SIG-M5 treated with dmso at 0.1 percent for 504 hours (cell line): ENCODE results near the gene GRID1.
"Not testable (repeated sequence)": the region's sequence is repeated elsewhere in the genome, so short reads cannot be mapped to it uniquely, and the experiment has no call there.

ENCODE experiments used
- DNase-seq: peaks from one replicate; lab custom pipeline; 2025; ENCODE audit not compliant: unreplicated experiment; lab: John Stamatoyannopoulos, UW

GRID1 gene

GRCh38 chr10:86392723-86393094 is 26.1 kb upstream of the GRID1 start:
- no peak for DNase-seq

DNA sequence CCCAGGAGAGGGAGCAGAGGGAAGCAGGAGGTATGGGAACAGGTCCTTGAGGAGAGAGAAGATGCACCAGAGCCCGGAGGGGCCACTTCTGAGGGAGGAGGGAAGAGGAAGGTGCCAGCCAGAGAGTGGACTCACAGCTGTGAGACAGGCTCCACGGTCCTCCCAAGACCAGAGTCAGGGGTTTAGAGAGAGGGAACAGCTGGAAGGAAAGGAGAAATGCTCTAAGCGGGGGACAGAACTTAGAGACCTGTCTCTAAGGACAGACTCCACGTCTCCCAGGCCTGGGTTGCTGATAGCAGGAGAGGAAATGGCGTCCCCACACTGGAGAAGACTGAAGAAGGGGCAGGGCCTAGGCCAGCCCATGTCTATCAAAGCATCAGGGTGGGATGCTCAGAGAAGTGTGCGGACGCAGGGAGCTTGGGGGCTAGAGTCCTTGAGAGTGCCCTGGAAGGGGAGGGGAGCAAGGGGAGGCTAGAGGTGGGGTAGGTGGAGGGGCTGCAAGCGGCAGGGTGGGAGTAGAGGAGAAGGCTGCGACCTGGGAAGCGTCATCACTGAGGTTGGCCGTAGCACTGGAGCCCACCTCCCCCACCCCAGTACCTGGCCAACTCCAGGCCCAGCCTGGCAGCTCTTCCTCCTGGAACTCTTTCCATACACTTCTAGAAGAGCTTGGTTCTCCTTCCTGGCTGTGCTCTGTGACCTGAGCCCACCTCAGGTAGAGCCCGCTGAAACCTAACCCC is 25.6 kb upstream of the GRID1 start:
- no peak for DNase-seq

GRCh38 chr10:86391236-86391840 is 24.7 kb upstream of the GRID1 start:
- DNase-seq, result no peak

DNA sequence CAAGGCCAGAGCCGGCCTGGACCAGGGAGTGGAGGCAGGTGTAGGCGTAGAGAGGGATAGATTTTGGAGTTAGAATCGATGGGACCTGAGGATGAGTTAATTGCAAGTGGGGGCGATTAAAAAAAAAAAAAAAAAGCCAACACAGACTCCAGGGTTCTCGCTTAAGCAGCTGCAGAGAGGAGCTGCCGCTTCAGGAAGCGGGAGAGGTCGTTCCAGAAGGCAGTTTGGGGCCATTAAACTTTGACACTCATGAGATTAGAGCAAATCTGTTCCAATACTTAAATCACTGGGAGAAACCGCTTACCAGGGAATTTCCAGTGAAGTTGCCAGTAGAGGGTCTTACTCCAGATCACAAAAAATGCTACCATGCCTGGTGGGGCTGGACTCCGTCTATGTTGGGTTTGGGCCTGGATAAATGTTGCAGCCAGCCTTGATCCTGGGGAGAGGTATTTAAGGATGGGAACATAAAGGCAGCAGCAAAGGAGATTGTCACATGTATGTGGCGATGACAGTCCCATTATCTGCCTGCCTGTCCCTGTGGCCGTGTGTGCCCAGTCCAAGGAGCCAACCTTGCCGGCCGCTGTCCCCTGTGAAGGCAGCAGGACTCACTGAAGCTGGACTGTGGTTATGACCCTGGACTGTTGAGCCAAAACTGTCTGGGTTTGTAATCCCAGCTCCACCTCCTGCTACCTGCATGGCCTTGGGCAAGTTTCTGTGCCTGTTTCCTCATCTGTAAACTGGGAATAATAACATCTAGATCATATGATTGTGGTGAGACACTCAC is 23.9 kb upstream of the GRID1 start:
- DNase-seq, result no peak

- no peak for DNase-seq
Observed at GRCh38 chr10:86389441-86390193, 23.0 kb upstream of the GRID1 start.

DNA sequence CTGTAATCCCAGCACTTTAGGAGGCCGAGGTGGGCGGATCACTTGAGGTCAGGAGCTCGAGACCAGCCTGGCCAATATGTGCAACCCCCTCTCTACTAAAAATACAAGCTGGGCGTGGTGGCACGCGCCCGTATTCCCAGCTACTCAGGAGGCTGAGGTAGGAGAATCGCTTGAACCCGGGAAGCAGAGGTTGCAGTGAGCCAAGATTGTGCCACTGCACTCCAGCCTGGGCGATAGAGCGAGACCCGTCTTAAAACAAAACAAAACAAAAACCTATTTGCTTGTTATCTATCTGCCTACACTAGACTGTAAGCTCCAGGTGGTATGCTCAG is 22.5 kb upstream of the GRID1 start:
- DNase-seq, result not testable (repeated sequence)

DNA sequence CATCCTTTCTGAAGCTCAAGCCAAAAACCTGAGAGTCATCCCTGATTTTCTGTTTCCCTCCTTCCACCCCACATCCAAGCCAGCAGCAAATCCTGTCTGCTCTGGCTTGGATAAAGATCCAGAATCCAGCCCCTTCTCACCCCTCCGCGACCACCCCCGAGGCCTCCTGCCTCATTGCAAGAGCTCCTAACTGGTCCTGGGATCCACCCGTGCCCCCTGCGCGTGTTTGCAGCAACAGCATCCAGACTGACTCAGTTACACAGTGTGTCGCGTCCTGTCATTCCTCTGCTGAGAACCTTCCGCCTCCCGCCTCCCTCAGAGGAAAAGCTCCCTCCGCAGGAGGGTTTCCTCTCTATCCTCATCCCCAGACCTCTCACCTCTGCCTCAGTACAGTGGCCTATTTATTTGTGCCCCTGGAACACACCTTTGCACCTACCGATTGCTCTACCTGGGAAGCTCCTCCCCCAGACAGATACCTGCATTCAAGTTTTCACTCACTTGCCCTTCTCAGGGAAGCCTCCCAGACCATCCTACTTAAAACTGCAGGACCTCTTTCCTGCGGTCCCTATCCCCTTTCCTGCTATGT is 21.6 kb upstream of the GRID1 start:
- no peak for DNase-seq

DNA sequence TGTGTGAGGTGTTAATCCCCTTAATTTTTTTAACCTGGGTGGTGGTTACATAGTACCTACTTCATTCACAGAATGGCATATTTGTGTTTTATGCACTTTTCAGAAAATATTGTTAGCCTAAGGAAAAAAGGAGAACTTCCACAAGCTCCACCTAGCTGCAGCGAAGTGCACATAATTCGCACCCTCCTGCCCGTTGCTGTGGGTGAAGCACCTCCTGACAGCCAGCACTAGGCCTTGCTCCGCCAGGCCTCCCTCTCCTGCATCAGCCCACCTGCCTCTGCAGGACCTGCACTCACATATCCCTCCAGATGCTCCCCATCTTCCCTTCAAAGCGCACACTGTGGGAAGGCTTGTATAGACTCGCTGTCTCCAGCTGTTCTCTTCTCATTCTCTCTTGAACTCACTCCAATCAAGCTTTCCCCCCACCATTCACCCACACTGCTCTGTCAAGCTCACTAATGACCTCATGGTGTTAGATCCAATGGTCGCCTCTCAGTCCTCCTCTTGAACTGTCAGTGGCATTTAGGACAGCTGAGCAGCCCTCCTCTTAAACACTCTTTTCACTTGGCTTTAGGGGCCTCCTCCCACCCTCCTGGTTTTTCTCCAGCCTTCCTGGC is 20.7 kb upstream of the GRID1 start:
- DNase-seq, result no peak

DNA sequence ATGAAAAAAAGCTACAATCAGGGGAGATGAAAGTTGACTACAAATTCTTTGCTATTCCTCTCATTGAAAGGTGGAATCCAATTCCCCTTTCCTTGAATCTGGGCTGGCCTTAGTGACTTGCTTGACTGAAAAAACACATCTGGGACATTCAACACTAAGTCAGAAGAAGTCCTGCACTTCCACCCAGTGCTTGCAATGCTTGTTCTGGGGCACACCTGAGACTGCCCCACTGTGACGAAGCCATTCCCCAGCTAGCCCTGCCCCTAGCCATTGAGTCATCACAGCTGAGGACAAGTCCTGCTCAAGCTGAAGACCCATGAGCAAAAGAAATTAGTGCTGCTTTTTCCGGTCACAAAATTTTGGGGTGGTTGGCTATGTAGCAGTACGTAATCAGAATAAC is 19.2 kb upstream of the GRID1 start:
- DNase-seq, result no peak

DNA sequence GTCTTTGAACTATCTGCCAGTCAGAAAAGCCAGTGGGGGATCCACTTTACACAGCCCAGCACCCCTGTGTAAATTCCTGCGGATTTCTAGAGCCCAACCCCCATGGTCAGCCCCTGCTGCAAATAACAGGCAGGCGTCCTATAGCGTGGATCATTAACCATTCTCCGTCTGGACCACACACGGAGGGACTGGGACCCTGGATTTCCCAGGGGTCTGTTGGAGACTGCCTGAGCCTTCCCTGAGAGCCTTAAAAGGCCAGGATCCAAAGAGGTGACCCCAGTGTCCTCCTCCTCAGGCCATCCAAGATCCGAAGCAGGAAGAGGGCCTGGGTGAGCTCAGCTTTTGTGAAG is 11.2 kb upstream of the GRID1 start:
- no peak for DNase-seq

GRCh38 chr10:86376852-86377796 is 10.5 kb upstream of the GRID1 start:
- peak; percentile 35 for DNase-seq

GRCh38 chr10:86376403-86376802 is 9.8 kb upstream of the GRID1 start:
- DNase-seq, result no peak

GRCh38 chr10:86375204-86375603 is 8.6 kb upstream of the GRID1 start:
- no peak for DNase-seq

DNA sequence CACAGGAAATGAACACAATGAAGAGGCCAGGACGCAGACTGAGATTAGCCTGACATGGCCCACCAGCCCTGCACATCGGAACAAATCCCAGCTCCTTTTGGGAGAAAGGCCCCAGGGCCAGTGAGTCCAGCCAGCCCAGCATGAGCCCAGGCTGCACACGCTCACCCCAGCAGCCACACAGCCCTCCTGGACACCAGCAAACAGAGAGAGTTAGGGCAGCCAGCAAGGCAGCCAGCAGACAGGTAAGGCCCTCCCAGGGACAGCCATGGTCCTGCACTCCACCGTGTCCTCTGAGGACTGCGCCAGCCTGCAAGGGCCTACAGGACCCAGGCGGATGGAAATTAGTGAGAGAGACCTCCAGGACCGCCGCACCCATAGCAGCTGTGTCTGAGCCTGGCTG is 8.1 kb upstream of the GRID1 start:
- DNase-seq, result no peak

DNA sequence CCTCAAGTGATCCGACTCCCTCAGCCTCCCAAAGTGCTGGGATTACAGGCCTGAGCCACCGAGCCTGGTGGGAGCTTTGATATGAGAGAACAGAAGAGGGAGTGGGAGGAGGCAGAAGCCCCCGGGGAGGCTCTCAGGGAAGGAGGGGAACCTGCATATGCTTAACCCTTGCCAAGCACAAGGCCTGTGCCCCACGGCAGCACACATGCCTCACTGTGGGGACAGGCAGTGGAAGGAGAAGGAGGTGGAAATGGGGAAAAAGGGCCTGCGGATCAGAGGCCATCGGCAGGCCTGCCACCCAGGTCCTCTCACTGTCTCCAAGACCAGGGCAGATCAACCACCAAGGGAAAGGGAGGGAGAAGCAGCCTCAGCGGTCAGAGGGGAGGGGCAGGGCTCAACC is 7.2 kb upstream of the GRID1 start:
- DNase-seq, result no peak

DNA sequence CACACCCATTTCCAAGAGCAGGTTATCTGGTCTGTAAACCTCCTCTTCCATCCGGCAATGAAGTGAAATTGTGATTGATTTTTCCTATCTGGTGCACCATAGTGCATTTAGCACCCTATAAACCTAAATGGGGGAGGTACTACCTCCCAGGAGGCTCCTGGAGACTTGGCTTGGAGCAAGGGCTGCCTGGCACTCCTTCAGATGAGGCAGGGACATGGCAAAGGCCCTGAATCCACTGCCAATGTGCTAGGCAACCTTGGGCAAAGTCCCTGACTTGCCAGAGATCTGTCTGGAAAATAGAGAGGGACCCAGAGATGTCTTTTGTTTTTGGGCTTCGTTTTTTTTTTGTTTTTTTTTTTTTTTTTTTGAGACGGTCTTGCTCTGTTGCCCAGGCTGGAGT is 6.7 kb upstream of the GRID1 start:
- no peak for DNase-seq

- DNase-seq, result no peak
Observed at GRCh38 chr10:86372784-86373239, 6.2 kb upstream of the GRID1 start.

GRCh38 chr10:86372119-86372783 is 5.7 kb upstream of the GRID1 start:
- no peak for DNase-seq

- DNase-seq, result no peak
Observed at GRCh38 chr10:86371691-86372090, 5.1 kb upstream of the GRID1 start.
